Measurements from ENCODE around the gene TTC31. TPM values are rescaled to one million over a fixed set of nuclear protein-coding genes. Genes with fewer than 3 reads are reported as not detected.

The TTC31 gene
- total RNA-seq, 1 experiment from 2014 or later: 38.3 TPM

- CTCF ChIA-PET: no interaction called here
- no peak for DNase-seq (ENCODE audit: low spot score)
- H3K4me1 Mint-ChIP-seq: peaks cover 5% of the 10 kb centered on the region
- no peak overlapping the region for H3K4me3 Mint-ChIP-seq
- H3K36me3 Mint-ChIP-seq: no peaks in the 10 kb centered on the region
- H3K9me3 Mint-ChIP-seq: no peaks in the 10 kb centered on the region
- H3K27me3 Mint-ChIP-seq (ENCODE audit: low read depth): peaks cover 23% of the 10 kb centered on the region
- no peak overlapping the region for H3K27ac Mint-ChIP-seq
- no peak for ATAC-seq
- TF ChIP-seq OVOL2 (CRISPR knock-in tag; IDR thresholded peaks at IDR 0.05; ENCODE audit: borderline replicate concordance) (no peak), NR2C2 (CRISPR knock-in tag; IDR thresholded peaks at IDR 0.05) (no peak), ZBTB21 (CRISPR knock-in tag; IDR thresholded peaks at IDR 0.05; ENCODE audit: borderline replicate concordance) (no peak), ZNF396 (CRISPR knock-in tag; IDR thresholded peaks at IDR 0.05; ENCODE audit: borderline replicate concordance) (no peak), ATF3 (CRISPR knock-in tag; conservative IDR thresholded peaks at IDR 0.05) (no peak), USF2 (CRISPR knock-in tag; IDR thresholded peaks at IDR 0.05) (no peak), PREB (CRISPR knock-in tag; IDR thresholded peaks at IDR 0.05; ENCODE audit: borderline replicate concordance) (no peak), FOXK1 (CRISPR knock-in tag; IDR thresholded peaks at IDR 0.05) (no peak), FOXP1 (CRISPR knock-in tag; IDR thresholded peaks at IDR 0.05; ENCODE audit: borderline replicate concordance) (no peak), JUN (CRISPR knock-in tag; IDR thresholded peaks at IDR 0.05) (no peak), TEAD1 (CRISPR knock-in tag; IDR thresholded peaks at IDR 0.05) (no peak)
- POLR2A ChIA-PET: no interaction called here
Observed at GRCh38 chr2:74542978-74543377, 60.1 kb downstream of the TTC31 start.

Other genes with a start within 250 kb of the TTC31 start
- gene SLC4A5, start 139.7 kb upstream of the TTC31 start, total RNA-seq (2021): 0.62 to 1.8 TPM (median 1.2 TPM) in 3 replicates
- 165 to 179 TPM (median 168 TPM) in 3 replicates for gene DCTN1, start 102.8 kb upstream of the TTC31 start, total RNA-seq (2021)
- gene C2orf81, start 61.5 kb upstream of the TTC31 start, total RNA-seq (2021): 2.9 to 3.6 TPM (median 3.3 TPM) in 3 replicates
- gene WDR54, start 61.4 kb upstream of the TTC31 start, total RNA-seq (2021): 55.2 to 95.7 TPM (median 89.3 TPM) in 3 replicates
- 66.6 to 80.1 TPM (median 67.7 TPM) in 3 replicates for gene RTKN, start 41.1 kb upstream of the TTC31 start, total RNA-seq (2021)
- 15.8 to 20.2 TPM (median 17.3 TPM) in 3 replicates for gene INO80B, start 28.0 kb upstream of the TTC31 start, total RNA-seq (2021)
- gene WBP1, start 24.6 kb upstream of the TTC31 start, total RNA-seq (2021): 66.0 to 86.6 TPM (median 86.0 TPM) in 3 replicates
- 63.3 to 73.7 TPM (median 67.6 TPM) in 3 replicates for gene MOGS, start 17.7 kb upstream of the TTC31 start, total RNA-seq (2021)
- gene MRPL53, start 10.4 kb upstream of the TTC31 start, total RNA-seq (2021): 52.1 to 62.6 TPM (median 55.0 TPM) in 3 replicates
- 10.0 to 14.0 TPM (median 10.4 TPM) in 3 replicates for gene CCDC142, start 83 bp upstream of the TTC31 start, total RNA-seq (2021)
- 1.0 to 1.8 TPM (median 1.8 TPM) in 3 replicates for gene LBX2, start 16.5 kb downstream of the TTC31 start, total RNA-seq (2021)
- gene PCGF1, start 24.6 kb downstream of the TTC31 start, total RNA-seq (2021): 13.7 to 15.7 TPM (median 15.4 TPM) in 3 replicates
- 0.18 to 0.39 TPM (median 0.26 TPM) in 3 replicates for gene TLX2, start 31.4 kb downstream of the TTC31 start, total RNA-seq (2021)
- 1.2 to 1.9 TPM (median 1.3 TPM) in 3 replicates for gene DQX1, start 43.1 kb downstream of the TTC31 start, total RNA-seq (2021)
- 78.1 to 84.9 TPM (median 80.9 TPM) in 3 replicates for gene AUP1, start 46.6 kb downstream of the TTC31 start, total RNA-seq (2021)
- 25.6 to 30.0 TPM (median 26.8 TPM) in 3 replicates for gene HTRA2, start 46.9 kb downstream of the TTC31 start, total RNA-seq (2021)
- gene LOXL3, start 70.9 kb downstream of the TTC31 start, total RNA-seq (2021): 21.1 to 27.2 TPM (median 23.9 TPM) in 3 replicates
- 15.3 to 16.9 TPM (median 15.9 TPM) in 3 replicates for gene DOK1, start 71.6 kb downstream of the TTC31 start, total RNA-seq (2021)
- 5.9 to 9.2 TPM (median 8.5 TPM) in 3 replicates for gene M1AP, start 165.2 kb downstream of the TTC31 start, total RNA-seq (2021)
- 5.7 to 7.4 TPM (median 6.3 TPM) in 3 replicates for gene SEMA4F, start 171.2 kb downstream of the TTC31 start, total RNA-seq (2021)